Loucy (cell line): ENCODE results near the gene MTSS2.

Experiments used
- H2AFZ ChIP-seq: fragments of 200-600 bp; sonication (generic); 2 replicates; pipeline ENCODE4 v1.6.0; 2016; ENCODE audit warnings: antibody characterized with exemption, mild to moderate bottlenecking, low read length, moderate library complexity
- H3F3A ChIP-seq: fragments of 200-600 bp; 2 replicates; pipeline ENCODE4 v1.6.0; 2016; ENCODE audit warnings: antibody characterized with exemption, low read depth, mild to moderate bottlenecking
- H3K27me3 ChIP-seq: fragments of 200-600 bp; sonication (generic); 2 replicates; pipeline ENCODE4 v1.6.1; 2014; ENCODE audit warnings: low read length, mild to moderate bottlenecking; ENCODE audit not compliant: insufficient read depth, poor library complexity, severe bottlenecking
- H3K36me3 ChIP-seq: fragments of 200-600 bp; sonication (generic); 2 replicates; pipeline ENCODE4 v1.6.1; 2016; ENCODE audit warnings: low read length; ENCODE audit not compliant: insufficient read depth
- H3K4me1 ChIP-seq: fragments of 200-600 bp; sonication (generic); 2 replicates; pipeline ENCODE4 v1.5.1; 2014; ENCODE audit warnings: low read length, mild to moderate bottlenecking; ENCODE audit not compliant: insufficient read depth, poor library complexity, severe bottlenecking
- H3K4me2 ChIP-seq: fragments of 200-600 bp; sonication (generic); 2 replicates; pipeline ENCODE4 v1.6.0; 2014; ENCODE audit warnings: antibody characterized with exemption, low read length, low read depth, mild to moderate bottlenecking; ENCODE audit not compliant: poor library complexity, severe bottlenecking
- H3K4me3 ChIP-seq: fragments of 200-600 bp; sonication (generic); 2 replicates; pipeline ENCODE4 v1.5.1; 2014; ENCODE audit warnings: low read length, mild to moderate bottlenecking, mixed read lengths; ENCODE audit not compliant: poor library complexity, severe bottlenecking
- H3K79me2 ChIP-seq: fragments of 200-600 bp; sonication (generic); 2 replicates; pipeline ENCODE4 v1.6.1; 2014; ENCODE audit warnings: low read length; ENCODE audit not compliant: insufficient read depth
- H3K9ac ChIP-seq: fragments of 200-600 bp; sonication (generic); 2 replicates; pipeline ENCODE4 v1.6.0; 2014; ENCODE audit warnings: mild to moderate bottlenecking, low read depth, low read length, moderate library complexity; ENCODE audit not compliant: poor library complexity, severe bottlenecking
- H3K9me2 ChIP-seq: fragments of 200-600 bp; sonication (generic); replicated peaks from 2 replicates; pipeline ENCODE4 v1.6.1; 2016; ENCODE audit warnings: low read depth, low read length, mixed read lengths
- H3K9me3 ChIP-seq: fragments of 200-600 bp; sonication (generic); 2 replicates; pipeline ENCODE4 v1.6.1; 2014; ENCODE audit warnings: mild to moderate bottlenecking, antibody characterized with exemption, low read length, low read depth; ENCODE audit not compliant: insufficient read depth
- H4K20me1 ChIP-seq: fragments of 200-600 bp; sonication (generic); 2 replicates; pipeline ENCODE4 v1.6.0; 2014; ENCODE audit warnings: antibody characterized with exemption, low read length, mild to moderate bottlenecking; ENCODE audit not compliant: insufficient read depth, poor library complexity, severe bottlenecking
- CTCF ChIP-seq: fragments of 200-600 bp; sonication (generic); conservative IDR thresholded peaks from 2 replicates; pipeline ENCODE4 v1.5.1; 2014; ENCODE audit warnings: mild to moderate bottlenecking, antibody characterized with exemption, low read length
- EZH2phosphoT487 ChIP-seq: fragments of 200-600 bp; IDR thresholded peaks from 2 replicates; pipeline ENCODE4 v1.6.1; 2018; ENCODE audit warnings: antibody characterized with exemption, mild to moderate bottlenecking, moderate library complexity, borderline replicate concordance

Gene MTSS2

GRCh38 chr16:70692873-70693671 lies 7.2 kb upstream of the MTSS2 start:
- peaks cover 48% of the 10 kb centered on the region for H3K4me1 ChIP-seq

GRCh38 chr16:70692130-70692872 lies 6.4 kb upstream of the MTSS2 start:
- no peak for TF ChIP-seq EZH2phosphoT487
- no peak for TF ChIP-seq CTCF
- H4K20me1 ChIP-seq = no peaks in the 10 kb centered on the region
- H3K36me3 ChIP-seq = no peaks in the 10 kb centered on the region
- no peak overlapping the region for H3K9ac ChIP-seq
- peaks cover 43% of the 10 kb centered on the region for H3K4me1 ChIP-seq
- no peaks in the 10 kb centered on the region for H3F3A ChIP-seq
- no peaks in the 10 kb centered on the region for H3K27me3 ChIP-seq
- H3K4me3 ChIP-seq = no peak overlapping the region
- H2AFZ ChIP-seq = no peak overlapping the region
- no peaks in the 10 kb centered on the region for H3K9me3 ChIP-seq
- H3K79me2 ChIP-seq = 0 out of 2 replicates have a peak, but pooled peaks cover 4% of the 10 kb centered on the region
- H3K4me2 ChIP-seq = no peak overlapping the region
- no peaks in the 10 kb centered on the region for H3K9me2 ChIP-seq

More at GRCh38 chr16:70692873-70693671, 7.2 kb upstream of the MTSS2 start:
- Histone ChIP-seq H3K4me2 (no peak overlapping the region), H3F3A (no peaks in the 10 kb centered on the region), H2AFZ (no peak overlapping the region), H3K9me2 (no peaks in the 10 kb centered on the region), H3K36me3 (no peaks in the 10 kb centered on the region), H4K20me1 (no peaks in the 10 kb centered on the region), H3K4me3 (no peak overlapping the region), H3K27me3 (no peaks in the 10 kb centered on the region), H3K79me2 (0 out of 2 replicates have a peak, but pooled peaks cover 4% of the 10 kb centered on the region), H3K9me3 (no peaks in the 10 kb centered on the region), H3K9ac (no peak overlapping the region)
- no peak for TF ChIP-seq CTCF
- TF ChIP-seq EZH2phosphoT487 = no peak

- Histone ChIP-seq H3K36me3 (no peaks in the 10 kb centered on the region), H3K9ac (no peak overlapping the region)
Measured at GRCh38 chr16:70691223-70692129, 5.6 kb upstream of the MTSS2 start.

More at GRCh38 chr16:70691223-70692129, 5.6 kb upstream of the MTSS2 start:
- no peaks in the 10 kb centered on the region for H3K27me3 ChIP-seq
- no peaks in the 10 kb centered on the region for H3K9me3 ChIP-seq
- no peaks in the 10 kb centered on the region for H3F3A ChIP-seq
- peaks cover 37% of the 10 kb centered on the region for H3K4me1 ChIP-seq
- no peak overlapping the region for H3K4me3 ChIP-seq
- no peaks in the 10 kb centered on the region for H3K9me2 ChIP-seq
- no peak overlapping the region for H3K4me2 ChIP-seq
- H4K20me1 ChIP-seq = no peaks in the 10 kb centered on the region
- no peak overlapping the region for H2AFZ ChIP-seq
- 0 out of 2 replicates have a peak, but pooled peaks cover 4% of the 10 kb centered on the region for H3K79me2 ChIP-seq
- no peak for TF ChIP-seq CTCF
- TF ChIP-seq EZH2phosphoT487 = no peak
